Ammon's horn (tissue), 1 donor: ENCODE data around the gene TPO.
"Not testable (repeated sequence)": the region's sequence is repeated elsewhere in the genome, so short reads cannot be mapped to it uniquely, and the experiment has no call there.

Experiments used
- DNase-seq: peaks from one replicate; pipeline ENCODE4 v3.0.0-alpha.2; 2016; ENCODE audit warnings: low spot score

Gene TPO

GRCh38 chr2:1484131-1484884 lies 71.0 kb downstream of the TPO start:
- no peak for DNase-seq

GRCh38 chr2:1486670-1487069 lies 73.4 kb downstream of the TPO start:
- DNase-seq, result no peak

GRCh38 chr2:1487758-1488157 lies 74.5 kb downstream of the TPO start:
- no peak for DNase-seq

- no peak for DNase-seq
Measured at GRCh38 chr2:1488181-1488671, 75.0 kb downstream of the TPO start.

GRCh38 chr2:1488851-1489250 lies 75.6 kb downstream of the TPO start:
- no peak for DNase-seq

- DNase-seq, result no peak
Measured at GRCh38 chr2:1489486-1489885, 76.2 kb downstream of the TPO start.

GRCh38 chr2:1490381-1490780 lies 77.1 kb downstream of the TPO start:
- DNase-seq, result not testable (repeated sequence)

- no peak for DNase-seq
Measured at GRCh38 chr2:1491751-1492150, 78.5 kb downstream of the TPO start.

GRCh38 chr2:1492231-1492630 lies 79.0 kb downstream of the TPO start:
- DNase-seq, result not testable (repeated sequence)

- no peak for DNase-seq
Measured at GRCh38 chr2:1492711-1493430, 79.6 kb downstream of the TPO start.

GRCh38 chr2:1493431-1494126 lies 80.3 kb downstream of the TPO start:
- no peak for DNase-seq

GRCh38 chr2:1494257-1494656 lies 81.0 kb downstream of the TPO start:
- DNase-seq, result no peak

- DNase-seq, result no peak
Measured at GRCh38 chr2:1494906-1495305, 81.6 kb downstream of the TPO start.

- DNase-seq, result no peak
Measured at GRCh38 chr2:1495676-1496358, 82.6 kb downstream of the TPO start.

- DNase-seq, result no peak
Measured at GRCh38 chr2:1496359-1496821, 83.1 kb downstream of the TPO start.

GRCh38 chr2:1497122-1497611 lies 83.9 kb downstream of the TPO start:
- no peak for DNase-seq

- DNase-seq, result no peak
Measured at GRCh38 chr2:1498176-1498575, 84.9 kb downstream of the TPO start.

- DNase-seq, result no peak
Measured at GRCh38 chr2:1499033-1499795, 86.0 kb downstream of the TPO start.

- DNase-seq, result no peak
Measured at GRCh38 chr2:1501038-1501851, 88.0 kb downstream of the TPO start.

- no peak for DNase-seq
Measured at GRCh38 chr2:1501991-1502390, 88.7 kb downstream of the TPO start.
